ENCODE data around the gene ARSK. TPM values are rescaled to one million over a fixed set of nuclear protein-coding genes. Genes with fewer than 3 reads are reported as not detected.

ARSK gene
- total and polyA plus RNA-seq, 4 experiments from 2014 or later: 6.8 to 13.2 (median 8.7) TPM

- Histone ChIP-seq H3K36me3 (ENCODE audit: insufficient read depth, low read length) (no peaks in the 10 kb centered on the region), H3K4me1 (ENCODE audit: insufficient read depth, low read length) (peaks cover 72% of the 10 kb centered on the region), H3K27me3 (ENCODE audit: insufficient read depth, low read length) (no peaks in the 10 kb centered on the region), H3K9me3 (ENCODE audit: control insufficient read depth in 1 of 2, low read length in 2 of 2) (no peaks in the 10 kb centered on the region), H3K27ac (ENCODE audit: low read depth, low read length) (peak within 1 kb of the TSS; percentile 69), H3K4me3 (ENCODE audit: low read length in 2 of 2) (peak within 1 kb of the TSS; percentile 38 to 73)
- H3K27me3 Mint-ChIP-seq: no peaks in the 10 kb centered on the region
- H3K27ac Mint-ChIP-seq: peak within 1 kb of the TSS; percentile 23 to 95 (median 86)
- H3K4me1 Mint-ChIP-seq: peaks cover 57 to 76% (median 67%) of the 10 kb centered on the region in 4 donors
- peak within 1 kb of the TSS; percentile 90 to 97 (median 94) for H3K4me3 Mint-ChIP-seq
- ChIA-PET CTCF (ENCODE audit: partially characterized antibody) (interaction anchor here (7.7 kb wide), 1 partner anchor 24 kb away, joined by 89 read pairs; the partner anchor contains the start of gene RFESD), POLR2A (ENCODE audit: partially characterized antibody) (interaction anchor here (0.7 to 5.8 kb wide), 8 partner anchors 9 to 1042 kb away, joined by 3 to 110 read pairs (median 7); partner anchors contain the start of genes ARSK, CAST, RFESD and SKIC3)
- H3K36me3 Mint-ChIP-seq: peaks cover 3 to 5% of the 10 kb centered on the region in 2 donors
- peaks cover 0 to 2% (median 0%) of the 10 kb centered on the region in 8 donors for H3K9me3 Mint-ChIP-seq
- intact Hi-C loops (cut with micrococcal nuclease): loop anchor here (1.0 to 5.0 kb wide), 2 partner anchors 65 to 342 kb away; partner anchors contain the start of genes ARSK and ELL2
- DNase-seq: peak; percentile 58 to 72 (median 64)
These were observed 65.3 kb downstream of the ARSK start, which contains the start of gene GPR150 for GRCh38 chr5:95620030-95620869. TSS of gene GPR150 (plus strand) at chr5:95620087. CDS start at chr5:95620276, 189 bp downstream.

GRCh38 chr5:95620870-95621838 is 66.3 kb downstream of the ARSK start:
- Mint-ChIP-seq H3K4me3 (peak overlapping the region; percentile 71 to 92 (median 87)), H3K27me3 (no peaks in the 10 kb centered on the region), H3K4me1 (peaks cover 54 to 77% (median 63%) of the 10 kb centered on the region in 4 donors), H3K9me3 (peaks cover 0 to 2% (median 0%) of the 10 kb centered on the region in 8 donors), H3K36me3 (peaks cover 0 to 3% of the 10 kb centered on the region in 2 donors), H3K27ac (peak overlapping the region; percentile 70 to 97 (median 93))
- Histone ChIP-seq H3K27ac (ENCODE audit: low read depth, low read length) (peak overlapping the region; percentile 59), H3K9me3 (ENCODE audit: control insufficient read depth in 1 of 2, low read length in 2 of 2) (no peaks in the 10 kb centered on the region), H3K36me3 (ENCODE audit: insufficient read depth, low read length) (no peaks in the 10 kb centered on the region), H3K4me3 (ENCODE audit: low read length in 2 of 2) (peak overlapping the region; percentile 8 to 73), H3K27me3 (ENCODE audit: insufficient read depth, low read length) (no peaks in the 10 kb centered on the region), H3K4me1 (ENCODE audit: insufficient read depth, low read length) (peaks cover 75% of the 10 kb centered on the region)
- ChIA-PET CTCF (ENCODE audit: partially characterized antibody) (interaction anchor here (1.5 to 7.7 kb wide), 5 partner anchors 10 to 160 kb away, joined by 9 to 89 read pairs (median 19); partner anchors contain the start of genes ARSK, RFESD and SKIC3), POLR2A (ENCODE audit: partially characterized antibody) (interaction anchor here (0.8 to 5.8 kb wide), 14 partner anchors 8 to 1041 kb away, joined by 3 to 110 read pairs (median 5); partner anchors contain the start of genes ARSK, CAST, RFESD and SKIC3)
- intact Hi-C loops (cut with micrococcal nuclease): loop anchor here (1.0 to 5.0 kb wide), 2 partner anchors 66 to 341 kb away; partner anchors contain the start of genes ARSK and ELL2
- DNase-seq: peak; percentile 45 to 57 (median 51)

- Histone ChIP-seq H3K36me3 (ENCODE audit: insufficient read depth, low read length) (no peaks in the 10 kb centered on the region), H3K27me3 (ENCODE audit: insufficient read depth, low read length) (no peaks in the 10 kb centered on the region), H3K27ac (ENCODE audit: low read depth, low read length) (peak overlapping the region; percentile 59), H3K9me3 (ENCODE audit: control insufficient read depth in 1 of 2, low read length in 2 of 2) (no peaks in the 10 kb centered on the region), H3K4me1 (ENCODE audit: insufficient read depth, low read length) (peaks cover 67% of the 10 kb centered on the region), H3K4me3 (ENCODE audit: low read length in 2 of 2) (peak overlapping the region; percentile 8 to 73)
- CTCF ChIA-PET (ENCODE audit: partially characterized antibody): interaction anchor here (1.1 to 7.7 kb wide), 8 partner anchors 9 to 225 kb away, joined by 3 to 89 read pairs (median 10); partner anchors contain the start of genes ARSK, RFESD and SKIC3
- peak; percentile 71 to 80 (median 76) for DNase-seq
- H3K27ac Mint-ChIP-seq: peak overlapping the region; percentile 70 to 97 (median 93)
- peaks cover 0 to 3% of the 10 kb centered on the region in 2 donors for H3K36me3 Mint-ChIP-seq
- peak overlapping the region; percentile 71 to 92 (median 87) for H3K4me3 Mint-ChIP-seq
- peaks cover 49 to 72% (median 55%) of the 10 kb centered on the region in 4 donors for H3K4me1 Mint-ChIP-seq
- peaks cover 0 to 2% (median 0%) of the 10 kb centered on the region in 8 donors for H3K9me3 Mint-ChIP-seq
- H3K27me3 Mint-ChIP-seq: no peaks in the 10 kb centered on the region
- POLR2A ChIA-PET (ENCODE audit: partially characterized antibody): interaction anchor here (0.7 to 5.8 kb wide), 19 partner anchors 10 to 1254 kb away, joined by 3 to 110 read pairs (median 5); partner anchors contain the start of genes ARSK, ERAP1, ERAP2 and GLRX
- intact Hi-C loops (cut with micrococcal nuclease): loop anchor here (1.0 to 5.0 kb wide), 3 partner anchors 10 to 340 kb away; partner anchors contain the start of gene ELL2
These were observed 67.1 kb downstream of the ARSK start for GRCh38 chr5:95621839-95622629.

- Mint-ChIP-seq H3K27me3 (no peaks in the 10 kb centered on the region), H3K36me3 (peaks cover 0 to 3% of the 10 kb centered on the region in 2 donors), H3K4me3 (peak overlapping the region in 3 of 8 donors; percentile 27 to 59 (median 51)), H3K4me1 (peaks cover 37 to 57% (median 44%) of the 10 kb centered on the region in 4 donors), H3K27ac (peak overlapping the region; percentile 58 to 95 (median 85)), H3K9me3 (peaks cover 0 to 2% (median 0%) of the 10 kb centered on the region in 8 donors)
- CTCF ChIA-PET (ENCODE audit: partially characterized antibody): interaction anchor here (1.1 to 7.7 kb wide), 5 partner anchors 8 to 158 kb away, joined by 3 to 89 read pairs (median 12); partner anchors contain the start of genes ARSK, RFESD and SKIC3
- intact Hi-C loops (cut with micrococcal nuclease): loop anchor here (5.0 kb wide), 1 partner anchor 339 kb away; the partner anchor contains the start of gene ELL2
- H3K4me1 ChIP-seq (ENCODE audit: insufficient read depth, low read length): peaks cover 57% of the 10 kb centered on the region
- POLR2A ChIA-PET (ENCODE audit: partially characterized antibody): interaction anchor here (4.3 to 5.8 kb wide), 3 partner anchors 8 to 68 kb away, joined by 62 to 110 read pairs (median 87); partner anchors contain the start of genes ARSK, RFESD and SKIC3
- H3K27ac ChIP-seq (ENCODE audit: low read depth, low read length): peak overlapping the region; percentile 59
- H3K36me3 ChIP-seq (ENCODE audit: insufficient read depth, low read length): no peaks in the 10 kb centered on the region
- no peak overlapping the region for H3K4me3 ChIP-seq (ENCODE audit: low read length in 2 of 2)
- H3K9me3 ChIP-seq (ENCODE audit: control insufficient read depth in 1 of 2, low read length in 2 of 2): no peaks in the 10 kb centered on the region
- H3K27me3 ChIP-seq (ENCODE audit: insufficient read depth, low read length): no peaks in the 10 kb centered on the region
- no peak for DNase-seq
These were observed 68.8 kb downstream of the ARSK start for GRCh38 chr5:95623706-95624105.

- intact Hi-C loops (cut with micrococcal nuclease): loop anchor here (5.0 kb wide), 1 partner anchor 338 kb away; the partner anchor contains the start of gene ELL2
- peaks cover 50% of the 10 kb centered on the region for H3K4me1 ChIP-seq (ENCODE audit: insufficient read depth, low read length)
- H3K27ac ChIP-seq (ENCODE audit: low read depth, low read length): no peak overlapping the region
- Mint-ChIP-seq H3K9me3 (peaks cover 0 to 2% (median 0%) of the 10 kb centered on the region in 8 donors), H3K4me3 (peak overlapping the region in 2 of 8 donors; percentile 51 to 59), H3K27me3 (no peaks in the 10 kb centered on the region), H3K4me1 (peaks cover 31 to 50% (median 39%) of the 10 kb centered on the region in 4 donors), H3K27ac (peak overlapping the region; percentile 47 to 93 (median 77)), H3K36me3 (peaks cover 0 to 3% of the 10 kb centered on the region in 2 donors)
- no peak for DNase-seq
- H3K4me3 ChIP-seq (ENCODE audit: low read length in 2 of 2): no peak overlapping the region
- no peaks in the 10 kb centered on the region for H3K36me3 ChIP-seq (ENCODE audit: insufficient read depth, low read length)
- H3K9me3 ChIP-seq (ENCODE audit: control insufficient read depth in 1 of 2, low read length in 2 of 2): no peaks in the 10 kb centered on the region
- ChIA-PET POLR2A (ENCODE audit: partially characterized antibody) (interaction anchor here (4.3 to 5.8 kb wide), 3 partner anchors 7 to 68 kb away, joined by 62 to 110 read pairs (median 87); partner anchors contain the start of genes ARSK, RFESD and SKIC3), CTCF (ENCODE audit: partially characterized antibody) (interaction anchor here (1.1 to 7.7 kb wide), 3 partner anchors 7 to 68 kb away, joined by 4 to 89 read pairs (median 20); partner anchors contain the start of genes ARSK, RFESD and SKIC3)
- H3K27me3 ChIP-seq (ENCODE audit: insufficient read depth, low read length): no peaks in the 10 kb centered on the region
These were observed 69.5 kb downstream of the ARSK start for GRCh38 chr5:95624368-95624767.
